ENCODE results near the gene RAB27B.
"Not testable (repeated sequence)": the region's sequence is repeated elsewhere in the genome, so short reads cannot be mapped to it uniquely, and the experiment has no call there.

Gene RAB27B

GRCh38 chr18:54815086-54815485 is 13.2 kb upstream of the RAB27B start:
- DNase-seq (ENCODE audit: low spot score) = no peak

GRCh38 chr18:54820785-54821275 is 7.4 kb upstream of the RAB27B start:
- not testable (repeated sequence) for DNase-seq (ENCODE audit: low spot score); FAIRE-seq

More at GRCh38 chr18:54815086-54815485, 13.2 kb upstream of the RAB27B start:
- FAIRE-seq = no peak

GRCh38 chr18:54822872-54823845 is 5.1 kb upstream of the RAB27B start:
- FAIRE-seq (peak; percentile 78), DNase-seq (ENCODE audit: low spot score) (peak; percentile 63)

DNA sequence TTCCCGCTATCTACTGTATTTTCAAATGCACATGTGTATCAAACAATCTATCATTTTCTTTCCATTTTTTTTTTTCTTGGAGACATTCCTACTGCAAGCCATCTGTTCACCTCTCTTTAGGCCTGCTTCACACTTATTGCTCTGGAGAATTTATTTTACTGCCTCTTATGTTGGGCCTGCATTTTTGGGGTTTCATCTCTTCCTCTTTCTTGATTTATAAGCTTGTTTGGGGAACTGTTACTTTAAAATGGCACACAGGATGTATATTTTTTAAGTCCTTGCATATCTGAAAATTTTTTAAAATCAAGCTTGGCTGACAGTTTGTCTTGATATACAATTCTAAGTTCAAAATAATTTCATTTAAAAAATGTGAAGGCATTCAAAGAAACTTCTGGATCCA is 3.5 kb upstream of the RAB27B start:
- FAIRE-seq (no peak), DNase-seq (ENCODE audit: low spot score) (no peak)

GRCh38 chr18:54825601-54826344 is 2.5 kb upstream of the RAB27B start:
- no peak for FAIRE-seq
- DNase-seq (ENCODE audit: low spot score) = no peak

GRCh38 chr18:54828986-54829385 is 709 bp downstream of the RAB27B start:
- no peak for FAIRE-seq
- DNase-seq (ENCODE audit: low spot score) = no peak

GRCh38 chr18:54829856-54830255 is 1.6 kb downstream of the RAB27B start:
- FAIRE-seq = no peak
- no peak for DNase-seq (ENCODE audit: low spot score)

GRCh38 chr18:54830260-54830659 is 2.0 kb downstream of the RAB27B start:
- DNase-seq (ENCODE audit: low spot score) (no peak), FAIRE-seq (no peak)

DNA sequence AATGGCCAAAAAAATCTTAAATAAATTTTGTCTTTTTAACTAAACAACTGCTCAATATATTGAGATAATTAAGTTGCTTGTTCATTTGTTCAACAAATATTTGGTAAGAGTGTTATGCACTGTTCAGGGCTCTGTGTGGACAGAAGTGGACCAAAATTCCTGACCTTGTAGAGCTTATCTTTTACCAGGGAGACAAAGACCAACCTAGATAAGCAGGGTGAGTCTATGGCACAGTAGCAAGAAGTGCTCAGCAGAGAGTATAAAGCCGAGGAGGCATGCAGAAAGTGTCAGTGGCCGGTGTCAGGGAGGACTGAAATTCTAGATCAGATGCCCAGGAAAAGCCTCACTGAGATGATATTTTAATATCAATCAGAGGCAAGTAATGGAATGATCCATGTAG is 2.6 kb downstream of the RAB27B start:
- DNase-seq (ENCODE audit: low spot score) = no peak
- no peak for FAIRE-seq

DNA sequence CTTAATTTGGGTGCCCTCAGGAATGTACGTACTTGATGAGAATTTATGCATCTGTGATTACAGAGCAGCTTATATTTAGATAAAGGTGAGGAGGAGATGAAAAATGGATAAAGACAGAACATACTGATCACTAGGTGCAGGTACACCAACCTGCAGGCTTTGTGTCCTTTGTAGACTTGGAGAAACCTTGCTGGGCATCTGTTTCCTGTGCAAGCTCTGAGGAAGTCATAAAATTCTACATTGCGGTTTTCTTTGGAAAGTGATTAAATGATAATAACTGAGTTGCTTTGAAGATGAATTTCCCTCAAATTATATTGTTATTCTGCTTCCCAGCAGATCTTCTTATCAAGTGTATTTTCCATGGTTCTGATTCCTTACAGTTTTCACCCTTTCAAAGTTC is 7.7 kb downstream of the RAB27B start:
- FAIRE-seq = no peak
- no peak for DNase-seq (ENCODE audit: low spot score)

DNA sequence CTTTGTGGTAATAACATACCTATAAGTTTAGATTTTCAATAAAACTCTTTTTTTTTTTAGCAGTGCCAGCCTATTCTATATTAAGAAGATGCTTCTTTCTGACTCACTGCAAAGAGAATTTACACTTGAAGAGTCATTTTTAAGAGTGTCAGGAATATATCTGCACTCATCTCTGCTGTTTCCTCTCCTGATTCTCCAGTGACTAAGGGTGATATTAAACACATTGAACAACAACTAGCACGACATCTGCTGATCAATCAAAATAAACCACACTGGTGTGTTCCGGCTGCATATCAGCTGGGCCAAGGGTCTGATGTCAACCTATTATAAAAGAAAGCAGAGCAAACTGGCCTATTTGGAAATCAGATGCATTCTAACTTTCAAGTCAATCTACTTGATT is 15.0 kb downstream of the RAB27B start:
- FAIRE-seq (no peak), DNase-seq (ENCODE audit: low spot score) (no peak)

DNA sequence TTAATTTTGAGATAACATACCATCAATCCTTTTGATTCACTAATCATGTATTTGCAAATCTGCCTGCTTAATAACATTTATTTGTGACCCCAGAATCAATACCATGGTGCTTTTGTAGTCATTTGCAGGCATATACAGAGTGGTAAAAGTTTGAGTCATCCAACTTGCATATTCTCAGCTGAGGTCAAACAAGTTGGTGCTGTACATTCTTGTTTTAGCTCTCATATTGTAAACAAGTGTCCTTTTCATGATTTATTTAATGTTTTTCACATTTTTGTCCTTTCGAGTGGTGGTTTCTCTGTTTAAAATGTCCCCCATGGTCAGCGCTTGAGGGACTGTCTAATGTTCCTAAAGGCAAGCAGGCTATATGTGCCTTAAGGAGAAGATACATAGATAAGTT is 17.5 kb downstream of the RAB27B start:
- FAIRE-seq (no peak), DNase-seq (ENCODE audit: low spot score) (no peak)

DNA sequence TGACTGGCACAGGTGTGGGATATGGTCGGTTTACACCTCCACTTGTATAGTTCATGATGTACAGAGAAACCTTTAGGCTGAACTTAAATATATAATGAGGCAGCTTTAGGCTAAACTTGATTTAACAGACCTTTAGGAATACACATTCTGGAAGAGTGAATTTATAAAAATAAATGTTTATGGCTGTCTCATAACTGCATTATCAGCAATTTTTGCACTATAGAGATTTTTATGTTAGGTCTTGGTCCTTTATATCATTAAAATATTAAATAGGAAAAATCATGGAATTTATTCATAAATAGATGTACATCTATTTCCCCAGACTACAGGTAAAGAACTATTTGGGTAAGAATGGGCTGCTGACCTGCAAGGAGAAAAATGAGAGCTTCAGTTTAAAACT is 19.8 kb downstream of the RAB27B start:
- DNase-seq (ENCODE audit: low spot score) = no peak

GRCh38 chr18:54849683-54850082 is 21.4 kb downstream of the RAB27B start:
- DNase-seq (ENCODE audit: low spot score) (no peak), FAIRE-seq (no peak)

More for the DNA sequence above, 19.8 kb downstream of the RAB27B start:
- FAIRE-seq = no peak

- FAIRE-seq = no peak
- DNase-seq (ENCODE audit: low spot score) = no peak
Observed at GRCh38 chr18:54850598-54850997, 22.3 kb downstream of the RAB27B start.

GRCh38 chr18:54852780-54853675 is 24.8 kb downstream of the RAB27B start:
- DNase-seq (ENCODE audit: low spot score) = no peak
- FAIRE-seq = no peak

DNA sequence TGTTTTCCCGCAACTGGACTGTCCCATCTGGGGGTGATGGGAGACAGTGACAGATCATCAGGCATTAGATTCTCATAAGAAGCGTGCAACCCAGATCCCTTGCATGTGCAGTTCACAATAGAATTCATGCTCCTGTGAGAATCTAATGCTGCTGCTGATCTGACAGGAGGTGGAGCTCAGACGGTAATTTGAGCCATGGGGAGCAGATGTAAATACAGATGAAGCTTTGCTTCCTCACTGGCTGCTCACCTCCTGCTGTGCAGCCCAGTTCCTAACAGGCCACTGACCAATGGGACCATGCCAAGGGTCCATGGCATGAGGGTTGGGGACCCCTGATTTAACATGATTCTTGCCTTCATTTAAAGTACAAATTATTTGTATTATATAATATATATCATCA is 26.8 kb downstream of the RAB27B start:
- not testable (repeated sequence) for FAIRE-seq; DNase-seq (ENCODE audit: low spot score)

DNA sequence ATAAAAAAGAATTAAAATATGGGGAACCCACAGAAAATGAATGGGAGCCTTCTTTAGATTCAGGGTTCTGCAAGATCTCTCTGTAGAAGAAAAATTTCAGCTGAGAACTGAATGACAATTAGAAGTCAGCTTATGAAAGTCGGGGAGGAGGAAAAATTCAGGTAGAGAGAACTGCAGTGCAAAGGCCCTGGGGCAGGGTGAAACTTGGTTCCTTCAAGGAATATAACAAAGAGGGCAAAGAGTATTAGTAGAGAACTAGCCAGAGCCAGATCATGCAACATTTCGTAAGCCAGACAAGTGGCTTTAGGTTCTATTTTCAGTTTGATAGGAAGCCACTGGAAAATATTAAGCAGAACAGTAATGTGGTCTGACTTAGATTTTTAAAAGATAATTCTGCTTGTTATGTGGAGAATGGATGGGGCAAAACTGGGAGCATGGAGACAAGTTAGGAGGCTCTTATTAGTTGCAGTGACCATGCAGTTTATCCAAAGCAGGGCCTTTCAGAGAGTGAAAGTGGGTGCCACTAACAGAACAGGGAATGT is 27.9 kb downstream of the RAB27B start:
- no peak for FAIRE-seq
- no peak for DNase-seq (ENCODE audit: low spot score)

- DNase-seq (ENCODE audit: low spot score) = no peak
- no peak for FAIRE-seq
Observed at GRCh38 chr18:54857499-54857898, 29.2 kb downstream of the RAB27B start.

GRCh38 chr18:54859667-54860421 is 31.6 kb downstream of the RAB27B start:
- FAIRE-seq = no peak
- DNase-seq (ENCODE audit: low spot score) = no peak

Data from RCC 7860 (cell line).